HG03558 (cell line): ENCODE measurements around the gene VSIR.

Experiments
- ATAC-seq: cut with Tn5 transposase; IDR thresholded peaks from one replicate; pipeline ENCODE4 v1.9.1; 2021; ENCODE audit warnings: moderate number of reproducible peaks; ENCODE audit not compliant: unreplicated experiment; ENCODE audit errors: extremely low read depth

The VSIR gene

GRCh38 chr10:71736570-71736952 lies 36.8 kb downstream of the VSIR start:
- no peak for ATAC-seq

GRCh38 chr10:71735709-71736569 lies 37.4 kb downstream of the VSIR start:
- no peak for ATAC-seq

DNA sequence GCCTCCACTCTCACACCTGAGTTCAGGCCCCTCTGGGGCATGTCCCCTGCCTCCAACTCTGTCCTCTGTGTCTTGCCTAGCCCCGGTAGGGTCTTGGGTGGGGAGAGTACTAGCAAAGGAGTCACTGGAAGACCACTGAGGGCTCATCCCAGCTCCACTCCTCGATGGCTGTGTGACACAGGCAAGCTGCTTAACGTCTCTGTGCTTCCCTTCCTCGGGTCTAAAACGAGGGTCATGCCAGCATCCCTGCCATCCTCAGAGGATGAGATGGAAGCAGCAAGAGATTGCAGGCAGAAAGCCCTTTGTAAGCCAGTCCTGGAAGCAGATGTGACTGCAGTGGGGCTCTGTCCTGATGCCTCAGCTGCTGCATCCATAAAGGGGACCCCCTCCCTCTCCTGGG lies 38.5 kb downstream of the VSIR start:
- ATAC-seq: no peak

DNA sequence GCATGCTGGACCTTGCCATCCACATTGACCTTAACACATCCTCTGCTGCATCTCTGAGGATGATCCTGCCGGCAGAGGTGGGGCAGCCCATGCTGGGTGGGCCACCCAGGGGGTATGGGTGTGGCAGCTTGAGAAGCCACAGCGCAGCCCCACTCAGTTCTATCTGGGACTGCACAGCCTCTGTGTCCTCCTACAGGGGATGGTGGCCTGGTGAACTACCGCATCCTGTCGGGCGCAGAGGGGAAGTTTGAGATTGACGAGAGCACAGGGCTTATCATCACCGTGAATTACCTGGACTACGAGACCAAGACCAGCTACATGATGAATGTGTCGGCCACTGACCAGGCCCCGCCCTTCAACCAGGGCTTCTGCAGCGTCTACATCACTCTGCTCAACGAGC lies 41.5 kb downstream of the VSIR start:
- ATAC-seq: no peak

DNA sequence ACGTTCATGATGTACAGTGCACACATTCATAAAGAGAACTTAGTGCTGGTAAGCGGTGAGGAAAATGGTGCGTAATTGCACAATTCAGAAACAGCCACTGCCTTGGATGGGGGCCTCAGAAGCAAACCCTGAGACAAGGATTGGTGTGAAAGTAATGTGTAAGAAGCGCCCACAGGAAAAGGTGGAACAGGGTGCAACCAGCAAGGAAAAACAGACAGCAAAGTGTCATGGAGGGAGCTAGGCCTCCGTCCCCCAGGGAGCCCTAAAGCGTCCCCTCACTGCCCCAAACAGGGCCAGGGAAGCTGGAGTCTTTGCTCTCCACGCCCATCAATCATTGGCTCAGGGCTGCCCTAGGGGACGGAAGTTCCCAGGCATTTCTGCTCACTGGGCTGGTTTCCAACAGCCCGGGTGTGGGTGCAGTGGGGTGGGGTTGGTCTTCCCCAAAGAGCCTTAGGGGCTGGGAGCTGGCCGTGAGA lies 44.1 kb downstream of the VSIR start:
- no peak for ATAC-seq

GRCh38 chr10:71727738-71728737 lies 45.3 kb downstream of the VSIR start:
- no peak for ATAC-seq

DNA sequence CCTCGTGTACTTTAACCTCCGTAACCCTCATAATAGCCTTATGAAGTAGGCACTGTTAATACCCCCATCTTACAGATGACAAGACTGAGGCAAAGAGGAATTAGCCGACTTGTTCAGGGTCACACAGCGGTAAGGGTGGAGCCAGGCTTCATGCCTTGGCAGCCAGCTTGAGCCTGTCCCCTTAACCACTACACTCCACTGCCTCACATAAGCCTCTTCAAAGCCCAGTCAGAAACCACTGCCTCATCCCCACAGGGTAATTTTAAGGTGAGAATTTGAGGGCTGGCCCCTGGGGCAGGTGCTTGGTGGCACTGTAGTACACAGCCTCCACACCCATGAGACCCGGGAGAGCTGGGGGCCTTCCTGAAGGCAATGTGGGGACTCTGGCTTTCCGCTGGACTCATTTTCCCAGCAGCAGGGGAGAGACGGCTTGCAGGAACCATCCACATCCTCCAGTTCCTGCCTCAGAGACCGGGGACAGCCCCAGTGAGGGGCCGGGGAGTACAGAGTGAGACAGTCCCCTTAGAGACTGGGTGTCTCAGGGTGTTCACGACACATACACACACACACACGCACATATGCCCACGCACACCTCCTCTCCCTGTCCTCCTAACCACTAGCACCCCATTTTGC lies 46.1 kb downstream of the VSIR start:
- ATAC-seq: no peak

DNA sequence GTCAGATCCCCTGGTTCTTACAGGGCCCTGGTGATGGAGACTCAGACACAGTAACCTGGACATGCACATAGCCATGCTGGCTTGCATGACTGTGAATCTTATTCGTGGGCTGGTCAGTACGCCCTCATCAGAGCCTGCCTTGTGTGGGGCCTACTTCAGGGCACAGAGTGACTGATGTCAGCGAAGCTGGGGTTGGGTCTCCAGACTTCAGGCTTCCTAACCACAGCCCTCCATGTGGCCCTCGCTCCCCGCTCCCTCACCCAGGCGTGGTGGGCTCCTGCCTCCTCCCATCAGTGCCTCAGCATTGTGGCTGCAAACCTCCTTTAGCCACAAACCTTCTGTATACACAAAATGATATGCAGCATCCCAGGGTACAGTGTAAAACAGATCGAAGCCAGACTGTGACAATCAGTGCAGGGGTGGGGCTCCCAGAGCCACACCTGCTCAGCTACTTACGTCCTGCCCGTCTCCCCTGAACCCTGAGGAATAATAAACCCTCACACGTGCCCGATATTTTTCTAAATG lies 46.7 kb downstream of the VSIR start:
- no peak for ATAC-seq

- ATAC-seq: no peak
These were observed 47.2 kb downstream of the VSIR start for GRCh38 chr10:71725998-71726579.

DNA sequence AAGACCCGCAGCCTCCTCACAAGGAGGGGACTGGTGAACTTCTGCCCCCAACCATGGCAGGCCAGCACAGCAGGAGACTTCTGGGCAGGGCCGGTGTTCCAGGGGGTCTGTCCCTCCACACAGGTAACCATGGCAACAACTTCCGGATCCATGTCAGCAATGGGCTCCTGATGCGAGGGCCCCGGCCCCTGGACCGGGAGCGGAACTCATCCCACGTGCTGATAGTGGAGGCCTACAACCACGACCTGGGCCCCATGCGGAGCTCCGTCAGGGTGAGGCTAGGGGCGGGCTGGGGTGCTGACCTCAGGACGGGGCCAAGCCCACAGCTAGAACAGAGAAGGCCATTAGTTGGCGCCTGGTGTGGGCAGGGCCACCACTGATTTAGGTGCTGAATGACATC lies 48.1 kb downstream of the VSIR start:
- ATAC-seq: no peak

DNA sequence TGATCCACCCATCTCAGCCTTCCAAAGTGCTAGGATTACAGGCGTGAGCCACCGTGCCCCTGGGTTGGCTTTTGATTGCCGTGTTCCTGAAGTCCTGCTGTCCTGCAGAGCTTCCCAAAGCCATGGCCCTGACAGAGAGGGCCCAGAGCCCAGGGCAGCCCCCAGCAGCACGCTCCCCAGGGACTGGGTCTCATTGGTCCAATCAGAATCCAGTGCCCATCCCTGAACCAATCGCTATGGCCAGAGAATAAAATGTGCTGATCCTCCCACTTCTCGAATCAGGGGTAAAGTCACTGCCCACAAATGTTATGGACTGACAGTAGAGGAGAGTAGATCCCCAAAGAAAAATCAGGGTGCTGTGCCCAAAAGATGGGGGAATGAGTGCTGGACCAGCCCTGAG lies 48.8 kb downstream of the VSIR start:
- no peak for ATAC-seq

DNA sequence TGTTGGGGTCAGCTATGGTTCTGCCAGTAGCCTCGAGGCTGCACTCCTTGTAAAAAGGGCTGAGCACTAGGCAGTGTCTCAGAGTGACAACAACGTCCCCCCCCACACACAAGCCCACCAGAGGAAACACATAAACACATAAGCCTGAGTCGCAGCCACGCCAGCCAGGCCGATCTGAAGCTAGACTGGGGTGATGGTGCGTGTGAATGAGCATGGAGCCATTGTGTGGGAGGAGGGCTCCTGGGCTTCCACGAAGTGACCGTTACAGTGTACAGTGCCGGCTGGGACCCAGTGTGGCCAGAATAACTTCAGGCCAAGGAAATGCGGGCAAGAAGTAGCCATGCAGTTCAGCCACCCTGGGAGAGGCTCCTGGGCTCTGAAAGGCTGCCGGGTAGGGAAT lies 50.0 kb downstream of the VSIR start:
- no peak for ATAC-seq

DNA sequence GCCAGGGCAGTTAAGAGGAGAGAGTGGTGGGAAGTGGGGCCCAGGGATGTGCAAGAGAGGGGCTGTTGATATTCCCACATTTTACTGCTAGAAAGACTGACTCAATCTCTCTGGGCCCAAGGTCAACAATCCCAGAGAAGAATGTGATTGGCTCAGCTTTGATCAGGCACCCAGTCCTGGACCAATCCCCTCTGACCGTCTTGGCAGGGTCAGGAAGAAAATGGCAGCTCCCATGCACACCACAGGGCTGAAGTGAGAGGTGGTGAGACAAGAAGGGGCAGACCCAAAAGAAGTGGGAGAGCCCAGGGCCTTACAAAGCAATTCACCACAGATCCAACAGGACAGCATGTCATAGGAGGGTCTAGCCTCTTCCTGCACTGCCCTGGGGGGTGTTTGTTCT lies 50.5 kb downstream of the VSIR start:
- no peak for ATAC-seq

DNA sequence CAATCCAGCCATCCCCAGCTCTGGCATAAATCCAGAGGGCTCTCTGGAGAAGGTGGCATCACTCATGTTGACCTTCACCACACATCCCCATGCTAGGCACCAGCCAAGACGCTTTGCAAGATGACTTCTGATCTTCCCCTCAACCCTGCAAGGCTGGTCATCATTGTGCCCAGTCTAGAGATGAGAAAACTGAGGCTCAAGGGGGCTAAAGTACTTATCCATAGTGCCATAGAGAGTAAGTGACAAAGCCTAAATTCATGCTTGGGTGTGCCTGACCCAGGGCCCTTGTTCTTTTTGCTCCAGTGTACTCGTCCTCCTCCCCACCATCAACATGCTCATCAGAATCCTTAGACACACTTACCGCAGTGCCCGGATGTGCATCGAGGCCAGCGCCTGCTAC lies 52.0 kb downstream of the VSIR start:
- ATAC-seq: no peak

GRCh38 chr10:71720288-71720687 lies 53.0 kb downstream of the VSIR start:
- ATAC-seq: no peak

DNA sequence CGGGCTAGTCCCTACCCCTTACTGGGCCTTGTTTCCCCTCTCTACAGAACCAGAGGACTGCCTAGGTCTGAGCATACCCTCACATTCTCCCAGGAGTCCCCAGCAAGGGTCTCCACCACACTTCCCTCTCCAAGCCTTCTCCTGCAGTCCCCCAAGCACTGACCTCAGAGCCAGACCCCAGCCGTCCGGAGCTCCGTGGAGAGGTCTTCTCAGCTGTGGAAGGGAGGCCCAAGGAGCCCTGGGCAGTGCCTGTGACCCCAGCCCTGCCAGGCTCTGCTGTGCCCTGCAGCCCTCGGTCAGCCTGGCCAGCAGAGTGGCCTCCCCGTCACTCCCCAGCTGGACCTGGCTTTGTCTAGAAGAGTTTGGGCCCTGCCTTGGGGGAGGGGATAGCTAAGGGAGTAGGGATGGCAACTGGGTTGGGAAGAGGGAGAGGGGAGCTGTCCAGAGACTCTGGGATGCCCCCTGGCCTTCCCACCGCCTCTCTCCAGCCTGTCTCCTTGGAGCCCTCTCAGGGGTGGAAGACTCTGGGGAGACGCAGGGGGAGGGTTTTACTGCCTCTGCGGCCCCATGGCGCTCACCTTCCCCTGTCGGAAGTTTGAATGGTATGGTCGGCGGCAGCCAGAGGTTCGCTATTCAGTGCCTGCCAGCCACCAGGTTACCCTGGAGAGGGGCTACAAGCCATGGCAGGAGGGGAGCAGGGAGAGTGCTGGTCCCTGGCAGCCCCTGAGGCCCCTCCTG lies 53.7 kb downstream of the VSIR start, which contains the start of gene C10orf105:
TSS of gene C10orf105 (minus strand) at position 315 of the 738 bp plus-strand sequence. CDS start 3,441 bp downstream, outside the sequence.
- no peak for ATAC-seq

DNA sequence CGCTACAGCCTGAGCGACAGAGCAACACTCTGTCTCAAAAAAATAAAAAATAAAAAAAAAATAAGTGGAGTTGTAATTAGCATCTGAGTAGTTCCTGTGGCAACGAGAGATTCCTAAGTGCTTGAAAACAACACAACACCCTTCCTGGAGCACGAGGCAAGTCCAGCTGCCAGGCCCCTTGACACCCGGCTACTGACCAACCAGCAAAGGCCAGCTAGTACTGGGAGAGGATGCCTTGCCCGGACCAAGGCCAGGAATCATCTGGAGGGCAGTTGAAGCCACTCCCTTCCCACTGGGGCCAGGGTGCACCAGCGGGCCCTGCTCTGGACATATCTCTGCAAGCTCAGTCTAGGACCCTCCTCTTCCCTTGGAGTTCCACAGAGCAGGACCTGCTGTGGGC lies 54.3 kb downstream of the VSIR start:
- ATAC-seq: no peak

DNA sequence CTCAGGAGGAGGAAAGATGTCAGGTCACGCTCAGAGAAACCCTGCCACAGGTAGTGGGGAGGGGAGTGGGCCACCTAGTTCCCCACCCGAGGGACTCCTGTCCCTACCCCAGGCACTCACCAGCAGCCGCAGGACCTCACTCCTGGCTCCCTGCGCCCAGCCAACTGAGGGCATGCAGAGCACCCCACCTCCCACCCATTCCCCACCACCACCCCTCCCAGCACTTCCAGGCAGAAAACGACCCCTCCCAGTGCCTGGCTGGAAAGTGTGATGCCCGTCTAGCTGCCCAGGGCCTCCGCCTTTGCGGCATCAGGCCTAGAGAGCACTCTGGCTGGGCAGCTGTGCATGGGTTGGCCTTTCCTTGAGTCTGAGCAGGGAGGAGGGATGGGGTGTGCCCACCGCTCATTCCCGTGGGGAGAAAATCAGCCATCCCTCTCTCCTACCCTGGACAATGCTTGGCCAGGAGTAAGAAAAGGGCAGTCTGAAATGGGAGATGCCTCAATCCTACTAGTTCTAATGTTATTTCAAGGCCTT lies 55.1 kb downstream of the VSIR start:
- no peak for ATAC-seq

- ATAC-seq: no peak
These were observed 55.8 kb downstream of the VSIR start for GRCh38 chr10:71717551-71717951.
